Right ventricle myocardium inferior (tissue), 1 donor: ENCODE data around the gene GBE1. TPM values are rescaled to one million over a fixed set of nuclear protein-coding genes. Genes with fewer than 3 reads are reported as not detected.
"Not testable (repeated sequence)": the region's sequence is repeated elsewhere in the genome, so short reads cannot be mapped to it uniquely, and the experiment has no call there.

Experiments
- ATAC-seq: fragments of 200-7000 bp; cut with Tn5 transposase; one replicate; pipeline ENCODE4 v1.9.1; 2020; ENCODE audit warnings: mild to moderate bottlenecking, moderate library complexity
- DNase-seq: peaks from one replicate; pipeline ENCODE4 v3.0.0; 2021; ENCODE audit errors: missing footprints
- intact Hi-C: fragments of 100-400 bp; cut with DNase I; formaldehyde crosslinking; loops from one replicate; pipeline ENCODE4 v1.11.0; 2022
- total RNA-seq: library from RNA; stranded (reverse); fragmentation: NEBNext Ultra II Directional; extraction: Animal tissue kit (Norgen Biotek cat#: 25700); gene quantifications from one replicate; pipeline ENCODE4 v1.2.1, GENCODE V29; 2021
- donor health status: DM: no; HTN: yes; CAD: no; lungs with severe emphysema.

The GBE1 gene
- total RNA-seq, 1 donor from 2014 or later: 88.6 TPM

DNA sequence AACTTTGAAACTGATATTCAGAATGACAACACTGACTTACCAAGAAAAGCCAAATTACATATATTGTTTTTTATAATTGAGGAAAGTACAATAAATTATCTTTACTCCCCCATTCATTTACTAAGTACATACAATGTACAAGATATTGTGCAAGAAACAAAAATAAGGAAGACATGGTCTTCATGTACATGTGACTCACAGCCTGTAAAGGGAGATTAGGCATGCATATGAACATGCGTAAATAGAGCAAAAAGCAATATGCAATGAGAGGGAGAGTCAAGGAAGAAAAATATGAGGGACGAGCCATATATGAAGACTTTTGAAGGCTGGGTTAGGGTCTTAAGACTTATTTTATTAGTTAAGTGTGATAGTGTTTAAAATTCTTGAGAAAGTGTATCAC is 258.4 kb downstream of the GBE1 start:
- DNase-seq (no peak), ATAC-seq (no peak)
- intact Hi-C loops: no loop called here

DNA sequence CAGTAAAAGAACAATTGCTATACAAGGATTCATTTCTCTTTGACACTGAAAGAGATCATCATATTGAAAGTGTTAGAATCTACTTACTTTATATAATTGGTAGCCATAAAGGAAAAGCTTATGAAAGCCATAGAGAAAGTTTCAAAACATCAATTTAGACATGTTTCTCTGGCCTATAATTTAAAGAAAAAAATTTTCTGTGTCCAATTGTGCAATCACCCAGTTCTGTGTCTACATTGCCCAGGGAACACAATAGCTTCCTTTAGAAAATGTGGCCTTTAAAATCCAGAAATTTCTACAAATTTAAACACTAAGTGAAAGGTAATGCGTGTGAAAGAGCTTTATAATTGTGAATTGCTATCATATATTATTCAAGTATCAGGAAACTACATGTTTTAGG is 259.2 kb downstream of the GBE1 start:
- intact Hi-C loops: no loop called here
- DNase-seq: no peak

DNA sequence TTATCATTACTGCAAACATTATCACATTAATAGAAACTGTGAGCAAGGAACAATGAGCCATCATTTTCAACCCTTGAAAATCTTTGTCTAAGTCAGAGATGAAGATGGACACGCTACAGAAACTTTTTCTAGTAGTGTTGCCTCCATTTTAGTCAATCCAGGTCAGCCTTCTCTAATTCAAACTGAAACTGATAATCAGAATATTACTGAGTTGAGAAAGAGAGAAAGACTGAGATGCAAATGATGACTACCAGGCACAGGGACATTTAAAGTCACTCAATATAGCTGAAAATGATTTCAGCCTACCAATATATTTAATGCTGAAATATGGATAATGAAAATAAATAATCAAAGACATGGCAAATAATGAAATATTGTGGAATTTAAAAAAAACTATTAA is 261.4 kb downstream of the GBE1 start:
- DNase-seq (no peak), ATAC-seq (no peak)
- intact Hi-C loops: no loop called here

More for the DNA sequence above, 259.2 kb downstream of the GBE1 start:
- ATAC-seq: no peak

DNA sequence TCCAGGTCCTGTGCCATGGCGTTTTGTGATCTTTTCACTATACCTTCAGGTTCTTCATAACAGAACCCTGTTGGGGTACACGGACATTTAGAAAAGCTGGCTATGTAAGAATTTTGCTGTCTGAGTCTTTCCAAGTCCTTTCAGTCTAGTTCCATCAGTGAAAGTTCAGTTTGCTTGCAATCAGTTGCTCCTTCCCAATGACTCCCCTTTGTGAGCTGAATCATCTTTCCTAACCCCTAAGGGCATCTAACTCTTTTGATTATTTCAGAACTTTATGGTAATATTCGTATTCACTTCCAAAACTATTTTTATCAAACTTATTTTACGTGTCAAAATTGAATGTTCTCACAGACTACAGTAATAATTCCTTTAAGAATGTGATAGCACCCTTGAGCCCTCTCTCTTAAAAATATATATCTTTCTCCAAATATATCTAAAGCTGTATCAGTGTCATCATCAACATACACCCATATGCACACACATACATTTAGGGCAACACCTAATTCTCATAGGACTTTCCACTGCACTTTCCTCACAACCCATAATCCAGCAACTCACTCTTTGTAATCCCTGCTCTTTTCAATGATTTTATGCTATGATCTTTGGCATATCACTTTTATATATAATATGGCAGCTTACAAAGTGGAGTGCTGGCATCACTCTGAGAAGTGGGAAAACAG is 263.7 kb downstream of the GBE1 start:
- ATAC-seq (no peak), DNase-seq (no peak)
- intact Hi-C loops: no loop called here

DNA sequence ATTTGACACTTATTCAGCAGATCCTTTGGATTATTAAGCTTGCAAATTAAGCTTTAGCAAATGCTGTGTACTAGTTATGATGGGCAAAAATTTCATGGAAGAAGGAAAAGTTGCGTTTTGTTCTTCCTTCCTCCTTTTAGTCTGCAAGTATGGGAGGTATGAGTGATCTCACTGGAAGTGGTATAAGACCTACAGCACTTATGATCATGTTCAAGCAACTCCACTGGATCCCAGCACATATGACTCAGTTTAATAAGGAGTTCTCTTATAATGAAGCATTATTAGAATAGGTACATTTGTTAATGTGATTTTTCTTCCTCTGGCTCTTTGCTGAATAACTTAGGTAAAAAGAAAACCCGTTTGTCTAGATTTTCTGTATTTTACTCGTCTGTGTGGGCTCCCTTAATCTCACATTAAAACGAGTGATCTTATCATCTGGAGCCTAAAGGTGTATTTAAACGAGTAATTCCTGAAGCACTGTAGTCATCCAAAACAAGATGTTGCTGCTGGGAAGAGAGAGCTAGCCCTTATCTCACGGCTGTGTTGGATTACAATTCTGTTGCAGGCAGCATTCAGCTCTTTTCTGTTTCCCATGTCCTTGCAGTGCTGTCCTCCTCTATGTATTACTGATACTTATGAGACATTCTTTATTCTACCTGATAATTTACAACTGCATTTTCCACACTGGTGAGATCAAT is 264.9 kb downstream of the GBE1 start:
- no peak for DNase-seq
- ATAC-seq: peak; percentile 37
- intact Hi-C loops: no loop called here

DNA sequence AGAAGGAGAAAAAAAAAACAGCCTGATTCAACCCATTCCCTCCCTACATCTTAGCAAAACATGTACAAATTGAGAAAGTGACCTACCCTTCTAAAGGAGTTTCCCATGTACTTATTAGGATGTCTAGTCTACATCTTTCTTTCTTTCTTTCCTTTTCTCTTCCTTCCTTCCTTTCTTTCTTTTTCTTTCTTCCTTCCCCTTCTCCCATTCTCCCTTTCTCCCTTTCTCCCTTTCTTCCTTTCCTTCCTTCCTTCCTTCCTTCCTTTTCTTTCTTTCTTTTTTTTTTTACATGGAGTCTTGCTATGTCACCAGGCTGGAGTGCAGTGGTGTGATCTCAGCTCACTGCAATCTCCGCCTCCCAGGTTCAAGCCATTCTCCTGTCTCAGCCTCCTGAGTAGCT is 269.0 kb downstream of the GBE1 start:
- DNase-seq, ATAC-seq: not testable (repeated sequence)
- intact Hi-C loops: loop anchor here (5.0 kb wide), 1 partner anchor 150 kb away; no protein-coding TSS in a partner anchor

DNA sequence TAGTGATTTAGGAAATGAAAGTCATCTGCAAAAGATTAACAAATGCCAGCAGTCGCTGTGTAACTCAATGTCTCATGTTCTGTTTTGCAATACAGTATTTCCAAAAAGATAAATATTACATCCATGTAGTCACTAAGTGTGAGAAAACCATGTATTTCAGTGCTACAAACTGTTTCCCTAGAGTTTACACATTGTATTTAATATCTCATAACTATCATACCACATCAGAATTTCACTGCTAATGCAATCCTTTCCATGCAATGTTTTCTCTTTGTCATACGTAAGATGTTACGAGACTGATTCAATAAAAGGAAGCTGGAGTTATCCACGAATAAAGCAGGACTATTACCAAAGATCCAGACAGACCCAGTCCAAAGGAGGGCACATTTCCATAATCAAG is 269.4 kb downstream of the GBE1 start:
- ATAC-seq: peak; percentile 62
- DNase-seq: no peak
- intact Hi-C loops: loop anchor here (5.0 kb wide), 1 partner anchor 150 kb away; no protein-coding TSS in a partner anchor

DNA sequence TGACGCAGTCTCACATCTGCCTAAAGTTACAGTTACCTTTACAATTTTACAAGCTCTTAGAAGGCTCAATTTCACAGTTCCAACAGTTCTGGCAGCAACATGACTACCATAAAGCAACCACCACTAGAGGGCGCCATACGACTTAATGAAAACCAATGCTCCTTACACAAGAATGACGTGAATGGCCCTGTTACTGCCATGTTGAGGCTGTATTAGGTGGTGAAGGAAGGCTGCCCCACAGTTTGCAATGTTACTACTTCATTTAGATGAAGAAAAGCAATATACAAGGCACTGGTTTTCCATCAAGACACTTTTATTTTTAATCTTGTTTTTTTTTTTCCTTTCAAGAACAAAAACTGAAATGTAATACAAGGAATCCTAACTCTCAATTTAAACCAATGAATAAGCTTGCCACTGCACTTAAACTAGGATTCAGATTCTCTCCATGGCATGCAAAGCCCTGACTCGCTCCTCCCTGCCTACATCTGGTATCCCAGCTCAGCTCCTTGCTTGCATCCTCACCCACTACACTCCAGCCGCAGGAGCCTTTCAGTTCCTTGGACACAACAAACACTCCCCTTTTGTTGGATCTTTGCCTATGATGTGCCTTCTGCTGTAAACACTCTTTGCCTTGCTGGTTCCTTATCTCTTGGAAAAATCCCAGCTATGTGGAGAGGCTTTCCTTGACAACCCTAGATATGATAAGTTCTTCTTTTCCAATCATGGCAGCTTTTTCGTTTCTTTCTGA is 270.7 kb downstream of the GBE1 start:
- intact Hi-C loops: loop anchor here (5.0 kb wide), 1 partner anchor 152 kb away; no protein-coding TSS in a partner anchor

DNA sequence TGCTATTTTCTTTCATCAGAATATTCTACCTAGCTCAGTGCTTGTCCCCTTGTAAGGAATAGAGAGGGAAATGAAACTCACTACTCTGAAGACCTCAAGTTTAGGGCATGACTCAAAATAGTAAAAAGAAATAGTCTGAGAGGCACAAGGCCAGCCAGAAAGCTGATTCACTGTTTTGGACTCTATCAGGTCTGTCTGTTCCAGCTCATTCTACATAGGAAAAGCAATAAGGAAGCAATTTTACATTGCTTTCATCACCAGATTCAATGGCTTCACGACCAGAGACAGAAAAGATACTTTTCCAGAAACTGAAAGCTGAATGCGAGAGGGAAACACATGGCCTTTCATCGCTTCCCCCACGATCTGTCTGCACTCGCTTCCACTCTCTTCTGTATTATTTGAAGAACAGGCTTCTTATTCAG is 276.0 kb downstream of the GBE1 start:
- DNase-seq (no peak), ATAC-seq (peak; percentile 72)
- intact Hi-C loops: no loop called here

More for the DNA sequence above, 270.7 kb downstream of the GBE1 start:
- peak; percentile 78 for ATAC-seq
- DNase-seq: peak; percentile 48

DNA sequence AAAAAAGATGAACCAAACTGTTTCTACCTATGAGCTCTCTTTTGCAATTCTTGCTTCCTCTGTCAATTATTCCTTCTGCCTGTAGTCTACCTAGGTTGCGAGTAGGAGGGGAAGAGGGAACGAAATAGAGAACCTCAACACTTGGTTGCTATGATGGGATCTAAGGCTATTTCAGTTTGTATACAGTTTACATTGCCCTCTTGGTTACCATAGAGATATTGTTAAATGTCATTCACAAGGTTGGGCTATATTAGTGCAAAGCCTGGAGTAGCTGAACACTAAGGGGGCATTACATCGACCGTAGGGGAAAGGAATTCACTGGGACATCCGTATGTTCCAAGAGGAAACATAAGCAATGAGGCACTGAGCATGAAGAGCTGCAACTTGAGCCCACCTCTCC is 276.9 kb downstream of the GBE1 start:
- ATAC-seq (peak; percentile 71), DNase-seq (no peak)
- intact Hi-C loops: no loop called here

DNA sequence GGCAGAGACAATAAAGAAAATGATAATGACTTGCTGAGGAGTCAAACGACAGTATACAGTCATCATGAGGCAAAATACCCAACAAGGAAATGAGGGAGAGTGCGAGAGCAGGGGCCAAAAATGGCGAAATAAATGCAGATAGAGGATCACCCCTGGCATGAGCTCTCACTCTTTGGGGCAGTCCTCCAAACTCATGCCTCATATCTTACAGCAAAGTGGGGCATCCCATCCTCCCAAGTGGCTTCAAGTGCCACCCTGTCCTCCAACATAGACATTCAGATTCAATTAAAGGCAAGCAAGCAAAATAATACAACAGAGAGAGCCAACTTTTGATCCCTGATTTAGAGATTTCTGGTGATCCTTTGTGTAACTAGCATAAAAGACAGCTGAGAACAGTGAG is 278.4 kb downstream of the GBE1 start:
- no peak for DNase-seq
- intact Hi-C loops: no loop called here
- ATAC-seq: no peak

DNA sequence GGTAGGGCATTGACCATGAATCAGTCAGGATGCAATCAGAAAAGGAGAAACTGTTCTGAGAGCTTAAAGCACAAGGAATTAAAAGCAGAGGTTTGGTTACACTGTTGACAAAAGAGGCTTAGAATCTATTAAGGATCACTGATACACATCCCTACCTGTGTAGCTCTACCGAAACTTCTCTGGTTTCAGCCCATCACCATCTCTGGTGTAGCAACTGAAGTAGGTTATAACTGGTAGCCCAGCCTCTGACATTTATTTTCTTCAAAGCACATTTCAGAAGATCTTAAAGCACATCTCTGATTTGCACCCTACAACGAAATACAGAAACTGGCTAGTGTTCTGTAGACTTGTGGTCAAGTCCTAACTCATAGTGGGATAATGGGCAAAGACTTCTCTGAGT is 283.7 kb downstream of the GBE1 start:
- intact Hi-C loops: no loop called here
- ATAC-seq (no peak), DNase-seq (no peak)

DNA sequence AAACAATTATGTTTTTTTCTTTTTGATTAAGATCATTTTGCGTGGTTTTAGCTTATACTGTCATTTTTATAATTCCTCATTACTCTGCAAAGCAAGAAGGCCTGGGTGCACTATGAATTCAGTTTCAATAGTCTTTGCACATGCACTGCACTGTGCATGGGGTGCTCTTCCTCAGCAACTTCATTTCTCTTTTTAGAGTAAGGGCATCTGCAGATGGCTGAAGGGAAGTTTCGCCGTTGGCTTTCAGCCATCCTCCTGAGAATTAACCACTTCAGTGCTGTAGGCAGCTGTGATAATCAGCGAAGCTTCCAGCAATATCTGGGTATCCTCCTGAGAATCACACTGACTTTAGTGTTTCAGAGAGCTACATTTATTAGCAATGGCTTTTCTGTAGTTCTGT is 284.8 kb downstream of the GBE1 start:
- intact Hi-C loops: no loop called here
- ATAC-seq (no peak), DNase-seq (no peak)

DNA sequence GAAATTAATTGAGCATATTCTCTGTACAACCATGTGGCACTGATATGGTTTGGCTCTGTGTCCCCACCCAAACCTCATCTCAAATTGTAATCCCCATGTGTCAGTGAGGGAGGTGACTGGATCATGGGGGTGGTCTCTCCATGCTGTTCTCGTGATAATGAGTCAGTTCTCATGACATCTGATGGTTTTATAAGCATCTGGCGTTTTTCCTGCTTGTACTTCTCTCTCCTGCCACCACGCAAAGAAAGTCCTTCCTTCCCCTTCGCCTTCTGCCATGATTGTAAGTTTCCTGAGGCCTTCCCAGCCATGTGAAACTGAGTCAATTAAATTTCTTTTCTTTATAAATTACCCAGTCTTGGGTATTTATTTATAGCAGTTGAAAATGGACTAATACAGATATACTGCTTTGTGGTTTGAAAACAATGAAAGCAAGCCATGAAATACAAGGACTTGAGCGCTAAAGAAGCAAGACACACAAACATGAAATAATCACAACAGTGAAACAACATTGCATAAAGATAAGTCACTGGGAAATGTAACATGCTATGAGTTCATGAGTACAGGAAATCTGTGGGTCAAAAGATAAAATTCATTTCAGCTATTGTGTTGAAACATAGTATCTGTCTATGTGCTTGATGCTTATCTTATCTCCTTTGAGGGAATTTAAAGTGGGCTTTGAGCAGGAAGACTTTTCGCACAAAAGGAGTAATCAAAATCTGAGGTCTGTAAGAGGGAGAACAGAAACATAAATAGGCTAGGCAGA is 288.7 kb downstream of the GBE1 start:
- DNase-seq (no peak), ATAC-seq (no peak)
- intact Hi-C loops: no loop called here

DNA sequence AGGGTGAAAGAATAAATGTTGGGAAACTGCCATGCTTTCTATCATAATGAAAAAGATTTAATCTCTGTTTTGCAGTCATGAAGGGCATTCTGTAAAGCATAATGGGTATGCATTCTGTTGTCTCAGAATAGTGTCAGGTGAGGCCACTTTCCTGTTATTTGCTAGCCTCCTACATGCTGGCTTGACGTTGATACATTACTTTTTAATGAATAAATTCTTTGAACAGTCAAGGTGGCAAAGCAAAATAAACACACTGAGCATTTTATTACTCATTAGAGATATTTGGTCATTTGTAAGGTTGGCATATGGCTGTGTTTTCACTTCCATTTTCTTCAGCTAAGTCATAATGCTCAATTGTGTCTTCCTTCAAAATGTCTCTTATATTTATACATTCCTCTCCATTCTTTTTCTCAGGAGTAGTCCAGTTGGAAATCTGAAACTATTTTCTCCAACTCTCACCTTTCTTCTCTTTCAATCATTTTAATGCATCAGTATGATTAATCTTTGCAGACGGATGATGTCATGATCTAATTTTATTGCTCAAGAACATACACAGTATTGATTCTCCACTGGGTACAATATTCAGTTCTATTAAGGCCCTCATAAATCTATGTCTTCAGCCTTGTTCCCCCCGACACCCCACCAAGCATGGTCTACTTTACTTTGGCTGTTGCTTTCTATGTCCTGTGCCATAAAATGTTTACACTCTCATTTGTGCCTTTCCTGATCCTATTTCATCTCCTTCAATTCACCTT is 290.7 kb downstream of the GBE1 start:
- no peak for ATAC-seq
- DNase-seq: no peak
- intact Hi-C loops: no loop called here

DNA sequence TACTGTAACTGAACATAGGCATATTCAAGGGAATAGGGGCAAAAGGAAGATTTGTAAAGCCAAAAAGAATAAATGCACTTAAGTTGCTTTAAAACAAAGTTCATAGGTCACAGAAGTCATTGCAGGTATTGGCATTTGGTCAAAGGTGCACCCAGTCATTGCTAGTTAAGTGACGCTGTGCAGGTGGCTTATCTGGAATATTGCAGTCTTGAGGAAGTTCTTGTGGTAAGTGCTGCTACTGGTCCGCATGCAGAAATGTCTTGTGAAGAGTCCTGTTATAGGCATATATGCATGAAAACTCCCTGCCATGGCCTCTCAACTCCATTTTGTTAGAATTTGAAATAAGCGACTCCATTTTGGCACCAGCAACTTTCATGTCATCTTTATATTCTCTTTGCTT is 293.1 kb downstream of the GBE1 start:
- DNase-seq (no peak), ATAC-seq (no peak)
- intact Hi-C loops: no loop called here

DNA sequence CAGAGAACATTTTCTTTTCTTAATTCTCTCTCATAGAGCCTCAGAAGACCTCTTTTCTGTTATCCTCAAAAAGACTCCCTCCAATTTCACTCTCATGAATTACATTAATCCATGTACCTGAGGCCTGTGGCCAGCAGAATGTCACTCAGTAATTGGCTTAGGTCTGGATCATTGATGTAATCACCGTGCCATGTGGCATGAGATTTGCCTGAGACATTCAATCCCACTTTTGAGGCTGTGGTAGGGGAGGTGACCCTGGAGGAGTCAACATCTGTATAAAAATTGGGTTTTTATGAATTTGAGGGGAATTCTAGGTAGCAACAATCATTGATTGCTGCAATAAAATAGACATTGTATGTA is 295.3 kb downstream of the GBE1 start:
- intact Hi-C loops: no loop called here
- no peak for DNase-seq
- ATAC-seq: no peak

DNA sequence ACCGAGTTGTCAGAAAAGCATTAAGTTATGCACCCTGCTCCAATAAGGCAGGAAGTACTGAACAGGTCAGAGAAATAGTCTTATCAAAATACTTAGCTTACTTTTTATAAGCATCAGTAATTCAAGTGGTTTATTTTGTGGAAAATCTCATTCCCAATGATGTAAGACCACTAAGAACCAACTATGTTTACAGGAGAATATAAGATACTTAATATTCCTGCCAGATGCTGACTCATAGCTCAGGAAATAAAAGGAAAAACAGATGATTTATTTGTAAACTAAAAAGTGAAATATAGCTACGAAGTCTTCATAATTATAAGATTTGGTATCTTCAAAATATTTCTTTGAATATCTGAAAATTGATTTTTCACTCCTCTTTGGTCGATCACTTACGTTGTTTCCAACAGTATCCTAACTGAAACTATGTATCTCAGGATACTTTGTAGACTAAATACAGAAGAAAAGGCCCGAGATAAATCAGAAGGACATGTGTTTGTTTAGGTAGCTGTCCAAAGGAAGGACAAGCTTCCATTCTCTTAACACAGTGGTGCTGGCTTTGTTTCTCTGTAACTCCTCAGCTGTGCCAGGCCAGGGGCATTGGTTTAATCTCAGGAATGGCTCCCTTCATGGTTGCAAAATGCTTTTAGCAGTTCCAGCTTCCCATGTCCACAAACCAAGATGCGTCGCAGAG is 295.8 kb downstream of the GBE1 start:
- ATAC-seq: no peak
- DNase-seq: no peak
- intact Hi-C loops: no loop called here
